ENCODE data around the gene SLC8B1. TPM values are rescaled to one million over a fixed set of nuclear protein-coding genes. Genes with fewer than 3 reads are reported as not detected.
A peak's percentile ranks its signal among the peaks of the same experiment; 100 is the strongest.

Gene SLC8B1
- total RNA-seq, 2 donors from 2014 or later = 25.2 to 44.2 TPM

- intact Hi-C loops (cut with DNase I) = no loop called here
- Histone ChIP-seq H3K9me3 (no peaks in the 10 kb centered on the region), H3K27me3 (no peaks in the 10 kb centered on the region)
Measured at GRCh38 chr12:113249546-113249945, 85.4 kb downstream of the SLC8B1 start.

GRCh38 chr12:113248842-113249435, 86.0 kb downstream of the SLC8B1 start:
- Histone ChIP-seq H3K4me1 (peaks cover 62% of the 10 kb centered on the region), H3K36me3 (replicated peaks in 1 of 2; ENCODE audit: insufficient read depth in 1 of 2, low read depth in 2 of 2) (no peaks in the 10 kb centered on the region), H3K27me3 (no peaks in the 10 kb centered on the region), H3K9me3 (no peaks in the 10 kb centered on the region), H3K4me3 (no peak overlapping the region), H3K27ac (peak overlapping the region; percentile 11 to 94 (median 92))
- ATAC-seq (no peak), DNase-seq (peak in 1 of 4 donors; percentile 53)
- intact Hi-C loops (cut with DNase I) = no loop called here
- no peak for TF ChIP-seq POLR2A (IDR thresholded peaks at IDR 0.05)
- TF ChIP-seq CTCF (IDR thresholded peaks at IDR 0.05) = no peak
- 57 to 74% methylated on average over 11 of the region's 11 CpGs for WGBS, 2 donors

More at GRCh38 chr12:113249546-113249945, 85.4 kb downstream of the SLC8B1 start:
- WGBS, 2 donors = 92 to 93% methylated on average over 12 of the region's 12 CpGs
- ATAC-seq (no peak), DNase-seq (no peak)
- Histone ChIP-seq H3K4me1 (peaks cover 56% of the 10 kb centered on the region), H3K4me3 (no peak overlapping the region), H3K27ac (no peak overlapping the region), H3K36me3 (replicated peaks in 1 of 2; ENCODE audit: insufficient read depth in 1 of 2, low read depth in 2 of 2) (no peaks in the 10 kb centered on the region)
- no peak for TF ChIP-seq CTCF (IDR thresholded peaks at IDR 0.05)
- no peak for TF ChIP-seq POLR2A (IDR thresholded peaks at IDR 0.05)

Small RNA genes lying within 50 kb of the gene (microRNA-seq; reads per million reads assigned to microRNA genes)
- gene MIR6762 (ENCODE audit: borderline number of aligned reads in 2 of 2, borderline replicate concordance in 2 of 2) = 0 reads per million in 2 donors

Small RNA genes lying within 50 kb of the gene (small RNA-seq; reads per million reads assigned to genes)
- not detected for gene MIR6762

Other genes starting within 250 kb of the SLC8B1 start
- 1 to 10 TPM in 1 of 2 donors, under 1 TPM in 1; 0.66 to 2.1 TPM for gene RASAL1, start 199.3 kb downstream of the SLC8B1 start, total RNA-seq
- under 1 TPM in 1 of 2 donors, not detected in 1; 0.99 TPM for gene CFAP73, start 185.4 kb downstream of the SLC8B1 start, total RNA-seq
- 10 to 100 TPM; 52.7 TPM for gene DDX54, start 149.6 kb downstream of the SLC8B1 start, total RNA-seq
- gene RITA1, start 149.4 kb downstream of the SLC8B1 start, total RNA-seq = 10 to 100 TPM in 1 of 2 donors, 1 to 10 TPM in 1; 6.9 to 15.3 TPM
- gene TPCN1, start 113.6 kb downstream of the SLC8B1 start, total RNA-seq = 10 to 100 TPM; 45.1 to 78.4 TPM
- 10 to 100 TPM; 17.8 to 18.4 TPM for gene PLBD2, start 23.5 kb upstream of the SLC8B1 start, total RNA-seq
- under 1 TPM; 0.33 to 0.52 TPM for gene SDS, start 68.8 kb upstream of the SLC8B1 start, total RNA-seq
- gene SDSL, start 87.3 kb upstream of the SLC8B1 start, total RNA-seq = 10 to 100 TPM in 1 of 2 donors, 1 to 10 TPM in 1; 7.5 to 15.2 TPM
- gene LHX5, start 136.8 kb upstream of the SLC8B1 start, total RNA-seq = not detected